HG03571 (cell line): ENCODE data around the gene JPH4.
"Not testable (repeated sequence)": the region's sequence is repeated elsewhere in the genome, so short reads cannot be mapped to it uniquely, and the experiment has no call there.

ENCODE experiments used
- ATAC-seq: cut with Tn5 transposase; IDR thresholded peaks from one replicate; pipeline ENCODE4 v1.9.1; 2021; ENCODE audit not compliant: unreplicated experiment

Gene JPH4

GRCh38 chr14:23550131-23550811 is 28.3 kb downstream of the JPH4 start:
- ATAC-seq = no peak

- no peak for ATAC-seq
These were observed 30.0 kb downstream of the JPH4 start for GRCh38 chr14:23548351-23549318.

- ATAC-seq = no peak
These were observed 30.7 kb downstream of the JPH4 start for GRCh38 chr14:23547924-23548323.

GRCh38 chr14:23546450-23547035 is 32.0 kb downstream of the JPH4 start:
- ATAC-seq = no peak

GRCh38 chr14:23545740-23546365 is 32.7 kb downstream of the JPH4 start:
- ATAC-seq = no peak

GRCh38 chr14:23544511-23545447 is 33.8 kb downstream of the JPH4 start:
- ATAC-seq = no peak

- ATAC-seq = no peak
These were observed 35.2 kb downstream of the JPH4 start for GRCh38 chr14:23543403-23543802.

- ATAC-seq = no peak
These were observed 36.3 kb downstream of the JPH4 start for GRCh38 chr14:23542261-23542660.

GRCh38 chr14:23540141-23540469 is 38.5 kb downstream of the JPH4 start:
- no peak for ATAC-seq

- no peak for ATAC-seq
These were observed 39.1 kb downstream of the JPH4 start for GRCh38 chr14:23539248-23540140.

GRCh38 chr14:23538785-23539184 is 39.8 kb downstream of the JPH4 start:
- ATAC-seq = no peak

GRCh38 chr14:23538050-23538718 is 40.4 kb downstream of the JPH4 start:
- no peak for ATAC-seq

GRCh38 chr14:23537351-23538049 is 41.1 kb downstream of the JPH4 start:
- ATAC-seq = no peak

GRCh38 chr14:23536906-23537305 is 41.7 kb downstream of the JPH4 start:
- ATAC-seq = not testable (repeated sequence)

- no peak for ATAC-seq
These were observed 42.1 kb downstream of the JPH4 start for GRCh38 chr14:23536494-23536893.

- ATAC-seq = no peak
These were observed 42.6 kb downstream of the JPH4 start for GRCh38 chr14:23535943-23536342.

- no peak for ATAC-seq
These were observed 44.7 kb downstream of the JPH4 start for GRCh38 chr14:23533652-23534435.
